NCI-H2029 (cell line): ENCODE measurements around the gene CDH5.
"Not testable (repeated sequence)": the region's sequence is repeated elsewhere in the genome, so short reads cannot be mapped to it uniquely, and the experiment has no call there.

Source experiments
- DNase-seq: peaks from one replicate; lab custom pipeline; 2025; lab: John Stamatoyannopoulos, UW

CDH5 gene

GRCh38 chr16:66366433-66367299 is at the start of gene CDH5:
Gene CDH5 (plus strand): TSS chr16:66366691. CDS start chr16:66379338, 12,647 bp downstream.
- DNase-seq = no peak

DNA sequence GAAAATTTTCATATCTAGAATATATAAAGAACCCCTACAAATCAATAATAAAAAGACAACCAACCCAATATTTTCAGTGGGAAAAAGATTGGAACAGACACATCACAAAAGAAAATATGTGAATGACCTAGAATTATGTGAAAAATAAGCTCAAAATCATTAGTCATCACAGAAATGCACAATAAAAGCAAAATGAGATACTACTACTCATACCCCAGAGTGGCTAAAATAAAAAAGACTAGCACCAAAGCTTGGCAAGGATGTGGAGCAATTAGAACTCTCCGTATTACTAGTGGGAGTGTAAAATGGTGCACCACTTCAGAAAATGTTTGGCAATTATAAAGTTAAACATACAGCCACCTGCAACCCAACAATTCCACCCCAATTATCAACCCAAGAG is 48.0 kb upstream of the CDH5 start:
- DNase-seq = no peak

GRCh38 chr16:66320774-66321173 is 45.7 kb upstream of the CDH5 start:
- DNase-seq = no peak

DNA sequence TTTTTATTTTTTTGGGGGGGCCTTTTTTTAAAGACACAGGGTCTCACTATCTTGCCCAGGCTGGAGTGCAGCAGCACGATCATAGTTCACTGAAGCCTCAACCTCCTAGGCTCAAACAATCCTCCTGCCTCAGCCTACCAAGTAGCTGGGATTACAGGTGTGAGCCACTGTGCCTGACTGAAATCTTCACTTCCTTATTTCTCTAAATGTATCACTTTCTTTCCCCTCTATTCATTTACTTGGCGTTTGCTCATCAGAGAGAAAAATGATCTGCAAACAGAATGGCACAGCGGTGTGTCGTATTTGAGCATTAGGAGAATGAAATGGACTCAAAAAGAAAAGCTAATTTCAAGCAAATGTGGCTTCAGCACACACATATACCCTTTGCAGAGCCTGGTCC is 44.3 kb upstream of the CDH5 start:
- DNase-seq = no peak

GRCh38 chr16:66324815-66325515 is 41.5 kb upstream of the CDH5 start:
- DNase-seq = no peak

DNA sequence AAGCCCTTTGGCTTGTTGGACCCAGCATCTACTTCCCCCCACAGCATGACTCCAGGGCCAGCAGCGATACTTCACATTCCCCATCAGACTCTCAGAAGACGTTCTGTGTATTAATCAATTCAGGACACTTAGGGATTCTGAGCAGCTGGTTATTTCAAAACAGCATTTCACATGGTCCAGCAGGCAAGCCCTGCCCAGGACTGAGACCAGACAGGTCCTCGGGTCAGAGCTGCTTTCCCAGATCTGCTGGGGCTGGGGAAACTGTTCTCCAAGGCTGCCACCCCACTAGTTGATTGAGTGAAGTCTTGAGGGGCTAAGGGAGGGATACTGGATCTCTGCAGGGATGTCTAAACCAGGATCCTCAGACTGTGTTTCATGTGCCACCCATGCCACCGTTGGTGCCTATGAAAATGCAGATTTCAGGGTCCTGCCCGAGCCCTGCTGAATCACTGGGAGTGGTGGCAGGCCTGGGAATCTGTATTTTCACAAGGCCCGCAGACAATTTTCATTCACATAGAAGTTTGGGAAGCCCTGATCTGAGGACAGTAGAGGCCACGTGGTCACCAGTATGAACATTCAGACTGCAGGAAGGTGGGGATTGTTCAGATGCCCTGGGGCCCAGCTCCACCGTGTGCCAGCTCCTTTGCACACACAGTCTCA is 40.6 kb upstream of the CDH5 start:
- DNase-seq = no peak

DNA sequence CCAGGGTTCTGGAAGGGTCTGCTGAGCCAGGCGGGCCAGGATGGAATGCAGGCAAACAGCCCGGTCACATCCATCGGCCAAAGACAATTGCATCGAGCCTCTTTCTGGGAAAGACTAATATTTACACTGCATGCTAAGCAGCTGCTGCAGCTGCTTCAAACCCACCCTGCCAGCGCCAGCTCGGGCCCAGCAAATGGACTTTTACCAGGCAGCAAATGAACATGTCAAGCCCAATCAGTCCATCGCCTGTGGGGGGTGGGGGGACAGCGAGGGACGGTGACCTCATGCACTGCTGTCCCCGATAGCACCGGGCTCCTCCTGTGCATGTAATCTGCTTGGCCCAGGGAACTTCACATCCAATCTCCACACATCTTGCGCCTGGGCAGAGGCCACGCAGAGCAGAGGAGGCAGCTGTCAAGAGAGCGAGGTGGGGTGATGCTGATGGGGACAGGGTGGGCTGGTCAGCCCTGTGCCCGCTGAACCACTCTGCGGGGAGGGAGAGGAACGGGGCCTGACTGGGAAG is 39.4 kb upstream of the CDH5 start:
- peak; percentile 68 for DNase-seq

DNA sequence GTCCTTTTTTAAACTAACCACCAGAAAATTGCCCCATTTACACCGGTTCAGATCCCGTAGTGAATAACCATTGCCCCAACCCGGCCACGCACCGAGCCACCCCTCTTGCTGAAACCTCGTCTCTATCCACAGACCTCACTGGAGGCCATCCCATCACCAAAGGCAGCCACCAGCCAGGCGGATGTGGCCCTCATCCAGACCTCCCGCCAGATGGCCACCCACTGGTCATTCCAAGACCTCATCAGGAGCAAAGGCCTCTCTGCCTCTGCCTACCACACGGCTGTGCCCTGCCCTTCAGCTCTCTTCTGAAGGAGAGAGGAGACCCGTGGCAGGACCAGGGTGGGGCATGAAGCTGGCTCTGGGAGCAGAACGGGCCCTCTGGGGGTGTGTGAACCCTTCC is 38.2 kb upstream of the CDH5 start:
- DNase-seq = no peak

DNA sequence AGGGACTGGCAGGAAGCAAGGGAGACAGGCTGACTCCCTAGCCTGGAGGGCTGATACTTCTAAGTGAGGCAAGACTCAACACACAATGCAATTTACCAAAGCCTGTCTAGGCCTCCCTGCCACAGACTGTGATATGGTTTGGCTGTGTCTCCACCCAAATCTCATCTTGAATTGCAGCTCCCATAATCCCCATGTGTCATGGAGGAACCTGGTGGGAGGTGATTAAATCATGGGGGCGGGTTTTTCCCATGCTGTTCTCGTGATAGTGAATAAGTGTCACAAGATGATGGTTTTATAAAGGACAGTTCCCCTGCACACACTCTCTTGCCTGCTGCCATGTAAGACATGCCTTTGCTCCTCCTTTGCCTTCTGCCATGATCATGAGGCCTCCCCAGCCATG is 35.0 kb upstream of the CDH5 start:
- not testable (repeated sequence) for DNase-seq

DNA sequence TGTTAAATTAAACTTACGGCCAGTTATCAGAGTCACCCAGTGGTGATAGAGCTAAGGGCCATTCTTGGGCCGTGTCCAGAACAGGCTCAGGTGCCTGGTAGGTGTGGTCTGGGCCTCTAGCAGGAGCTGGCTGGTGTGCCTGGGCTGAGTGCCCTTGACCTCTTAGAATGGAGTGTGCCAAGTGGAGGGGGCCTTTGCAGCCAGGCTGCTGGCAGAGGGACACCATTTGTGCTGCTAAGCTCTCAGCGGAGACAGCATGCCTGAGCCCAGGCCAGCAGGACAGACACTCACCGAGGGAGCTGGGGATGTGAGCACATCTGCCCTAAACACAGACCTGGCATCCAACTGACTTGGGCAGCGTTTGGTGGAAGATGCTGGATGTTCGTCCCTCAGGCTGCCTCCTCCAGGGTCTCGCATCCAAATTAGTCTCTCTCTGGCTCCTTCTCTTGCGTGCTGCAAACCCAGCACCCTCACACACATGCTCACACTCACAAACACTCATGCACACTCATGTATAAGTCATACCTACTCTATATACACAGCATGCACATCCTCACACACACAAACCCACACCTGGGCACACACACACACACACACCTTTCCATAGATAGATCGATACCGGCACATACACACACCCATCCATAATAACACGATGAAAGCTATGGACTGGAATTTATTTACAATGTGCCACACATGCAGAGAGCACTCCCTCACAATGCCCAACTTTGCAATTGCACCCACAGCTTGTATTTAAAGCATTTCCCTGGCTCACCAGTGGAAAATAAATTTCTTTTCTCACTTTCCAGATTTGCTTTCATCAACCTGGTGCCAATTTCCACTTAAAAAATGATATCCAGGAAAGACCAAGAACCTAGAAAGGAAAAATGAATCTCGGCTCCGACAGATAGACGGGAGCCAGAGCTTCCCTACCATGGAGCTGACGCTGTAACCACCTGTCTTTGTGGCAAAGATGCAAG is 33.6 kb upstream of the CDH5 start:
- DNase-seq = no peak

DNA sequence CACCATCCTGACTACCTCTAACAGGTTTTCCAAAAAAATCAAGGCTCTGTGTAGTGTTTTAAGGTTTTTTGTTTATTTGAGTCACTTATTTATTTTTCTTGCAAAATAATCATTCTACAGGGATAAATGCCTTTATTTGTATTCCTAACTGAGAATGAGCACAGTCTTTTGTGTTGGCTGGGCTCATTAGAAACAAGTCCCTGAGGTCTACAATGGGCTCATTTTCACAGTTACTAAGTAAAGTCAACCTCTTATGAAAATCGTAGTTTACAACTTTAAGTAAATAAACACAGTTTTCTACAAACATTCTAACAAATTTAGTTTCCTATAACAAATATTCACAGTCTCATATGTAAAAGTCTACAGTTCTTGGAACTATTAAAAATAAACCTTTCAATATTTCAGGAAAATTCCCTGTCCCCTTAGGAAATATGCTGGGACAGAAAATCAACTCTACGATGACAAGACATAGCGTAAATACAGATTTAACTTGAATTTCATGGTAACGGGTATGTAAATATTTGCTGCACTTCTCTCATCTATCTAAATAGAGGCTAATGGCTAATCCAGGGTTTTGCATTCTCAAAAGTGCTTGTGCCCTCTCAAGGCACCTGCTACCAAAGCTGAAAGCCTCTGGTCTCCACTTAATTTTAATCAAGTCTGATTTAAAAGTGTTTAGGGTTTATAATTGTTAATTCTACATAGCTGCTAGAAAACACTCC is 31.5 kb upstream of the CDH5 start:
- peak; percentile 33 for DNase-seq

DNA sequence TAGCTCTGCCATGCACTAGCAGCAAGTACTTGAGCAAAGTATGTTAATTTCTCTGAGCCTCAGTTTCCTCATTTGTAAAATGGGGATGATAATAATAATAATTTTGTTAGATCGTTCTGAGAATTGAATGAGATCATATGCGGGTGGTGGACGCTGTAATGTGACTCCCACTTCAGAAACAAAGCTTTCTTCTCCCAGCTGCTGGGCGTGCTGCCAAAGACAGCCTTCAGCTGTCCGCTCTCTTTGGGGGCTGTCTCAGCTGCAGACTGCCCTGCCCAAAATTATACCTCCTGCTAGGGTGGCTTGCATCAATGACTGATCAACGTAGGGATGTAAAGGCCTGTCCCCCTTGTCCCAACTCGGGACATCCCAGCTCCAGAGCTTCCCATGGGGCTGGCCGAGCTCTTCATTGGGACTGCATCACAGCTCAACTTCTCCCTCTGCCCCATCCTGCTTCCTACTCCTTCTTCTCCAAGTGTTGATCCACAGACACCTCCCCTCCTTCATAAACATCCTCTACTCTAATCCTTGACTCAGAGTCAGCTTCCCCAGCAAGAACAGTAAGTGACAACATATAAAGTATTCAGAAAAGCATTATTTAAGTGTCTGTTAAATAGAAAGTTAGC is 30.7 kb upstream of the CDH5 start:
- peak; percentile 84 for DNase-seq

DNA sequence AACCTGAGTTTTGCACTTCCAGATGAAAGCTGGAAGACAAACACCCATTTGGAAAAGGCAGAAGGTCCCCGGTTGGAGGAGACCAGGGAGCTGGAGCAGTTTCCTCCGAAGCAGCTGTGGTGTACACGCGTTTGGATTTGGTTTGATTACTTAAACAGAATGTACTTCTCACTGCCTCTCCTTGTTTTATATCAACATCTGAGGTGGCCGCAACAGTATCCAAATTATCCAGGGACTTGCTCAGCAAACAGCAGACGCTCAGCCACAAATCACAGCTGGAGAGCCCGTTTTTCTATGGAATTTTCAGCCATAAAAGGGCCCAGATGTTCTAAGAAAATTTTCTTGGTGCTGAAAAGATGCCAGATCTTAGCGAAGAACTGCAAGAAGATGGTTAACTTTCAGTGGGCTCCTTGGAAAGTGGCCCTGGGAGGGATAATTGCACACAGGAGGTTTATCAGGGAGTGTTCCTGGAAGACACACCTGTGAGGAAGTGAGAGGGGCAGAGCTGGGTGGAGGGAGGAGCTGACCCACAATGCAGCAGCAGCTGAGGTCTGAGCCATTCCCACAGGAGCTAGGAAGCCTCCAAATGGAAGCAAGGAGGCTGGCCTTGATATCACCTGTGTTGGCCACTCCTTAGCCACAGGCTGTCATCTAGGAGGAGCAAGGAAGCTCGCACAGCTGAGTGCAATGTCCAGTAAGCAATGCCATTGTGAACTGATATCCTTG is 28.9 kb upstream of the CDH5 start:
- no peak for DNase-seq

GRCh38 chr16:66342294-66342900 is 24.1 kb upstream of the CDH5 start:
- DNase-seq = no peak

DNA sequence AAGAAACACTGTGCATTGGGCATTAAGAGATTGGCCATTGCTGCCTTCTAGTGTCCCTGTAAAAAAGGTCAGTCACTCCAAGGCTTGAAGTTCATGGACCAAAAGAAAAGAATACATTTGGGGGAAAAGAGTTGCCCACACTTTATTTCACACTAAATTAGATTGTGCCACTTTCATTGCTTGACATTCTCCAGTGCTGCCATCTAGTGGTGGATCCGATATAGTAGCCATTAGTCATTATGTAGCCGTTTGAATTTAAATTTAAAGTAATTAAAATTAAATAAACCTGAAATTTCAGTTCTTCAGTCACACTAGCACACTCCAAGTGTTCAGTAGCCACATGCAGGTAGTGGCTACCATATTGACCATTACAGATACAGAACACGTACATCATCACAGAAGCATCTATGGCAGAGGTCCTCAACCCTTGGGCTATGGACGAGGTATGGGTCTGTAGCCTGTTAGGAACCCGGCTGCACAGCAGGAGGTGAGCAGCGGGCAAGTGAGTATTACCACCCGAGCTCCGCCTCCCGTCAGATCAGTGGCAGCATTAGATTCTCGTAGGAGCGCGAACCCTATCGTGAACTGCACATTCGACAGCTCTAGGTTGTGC is 21.9 kb upstream of the CDH5 start:
- DNase-seq = no peak

- no peak for DNase-seq
These were observed 20.3 kb upstream of the CDH5 start for GRCh38 chr16:66346221-66346620.

DNA sequence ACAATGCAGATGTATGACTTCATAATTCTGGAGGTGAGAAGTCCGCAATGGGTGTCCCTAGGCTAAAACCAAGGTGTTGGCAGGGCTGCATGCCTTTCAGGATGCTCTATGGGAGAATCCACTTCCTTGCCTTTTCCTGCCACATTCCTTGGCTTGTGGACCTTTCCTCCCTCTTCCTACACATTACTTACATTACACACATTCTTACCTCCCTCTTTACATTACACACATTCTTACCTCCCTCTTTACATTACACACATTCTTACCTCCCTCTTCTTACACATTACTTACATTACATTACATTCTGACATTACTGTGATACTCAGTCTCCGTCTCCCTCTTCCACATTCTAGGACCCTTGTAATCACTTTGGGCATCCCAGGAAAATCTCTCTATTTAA is 14.2 kb upstream of the CDH5 start:
- DNase-seq = no peak

GRCh38 chr16:66353055-66353454 is 13.4 kb upstream of the CDH5 start:
- DNase-seq = no peak
